Adrenal gland (tissue), 5 donors: Measurements from ENCODE around the gene TCTA.

Experiments
- CTCF ChIP-seq, 6 experiments: fragments of 450-650 bp in 4 of 6; fragments of 200-600 bp in 2 of 6; sonication (generic) in 1 of 6; IDR thresholded peaks; 1 replicate in 5 of 6; 2 replicates in 1 of 6; pipeline versions ENCODE4 v1.5.1 to v1.8.0; 2016 to 2021; ENCODE audit warnings: antibody characterized with exemption in 6 of 6, mild to moderate bottlenecking in 2 of 6, moderate library complexity in 1 of 6
- POLR2A ChIP-seq, 2 donors: fragments of 450-650 bp; IDR thresholded peaks; one replicate each; pipeline ENCODE4 v1.6.1; 2017; ENCODE audit warnings: antibody characterized with exemption in 2 of 2, mild to moderate bottlenecking in 2 of 2, moderate library complexity in 1 of 2
- donor health status: DM: no; HTN: no; CAD: no.

- TF ChIP-seq CTCF (IDR thresholded peaks at IDR 0.05): no peak
- no peak for TF ChIP-seq POLR2A (IDR thresholded peaks at IDR 0.05)
These were observed 34.7 kb upstream of the TCTA start for GRCh38 chr3:49377483-49377882.
